Left kidney (tissue), 2 donors: Measurements from ENCODE around the gene KLHL7. TPM values are rescaled to one million over a fixed set of nuclear protein-coding genes. Genes with fewer than 3 reads are reported as not detected.
"Not testable (repeated sequence)": the region's sequence is repeated elsewhere in the genome, so short reads cannot be mapped to it uniquely, and the experiment has no call there.

ENCODE experiments used
- DNase-seq: peaks from one replicate; pipeline ENCODE4 v3.0.0-alpha.2; 2013
- polyA plus RNA-seq: library from polyadenylated mRNA; unstranded; fragments of 120-200 nt; gene quantifications from one replicate; pipeline ENCODE4 v1.2.1, GENCODE V29; 2013; ENCODE audit not compliant: insufficient read length

The KLHL7 gene
- polyA plus RNA-seq, 1 donor: 55.1 TPM

GRCh38 chr7:23168111-23168885 is 62.7 kb downstream of the KLHL7 start:
- no peak for DNase-seq

DNA sequence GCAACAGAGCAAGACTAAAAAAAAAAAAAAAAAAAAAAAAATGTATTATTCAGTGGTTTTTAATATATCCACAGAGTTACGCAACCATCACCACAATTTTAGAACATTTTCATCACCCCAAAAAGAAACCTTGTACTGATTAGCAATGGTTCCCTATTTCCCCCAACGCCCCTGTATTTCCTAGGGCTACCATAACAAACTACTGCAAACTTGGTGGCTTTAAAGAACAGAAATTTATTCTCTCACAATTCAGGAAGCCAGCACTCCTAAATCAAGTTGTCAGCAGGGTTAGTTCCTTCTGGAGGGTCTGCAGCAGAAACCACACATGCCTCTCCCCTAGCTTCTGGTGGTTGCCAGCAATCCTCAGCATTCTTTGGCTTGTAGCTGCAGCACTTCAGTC is 70.4 kb downstream of the KLHL7 start:
- DNase-seq: no peak

GRCh38 chr7:23181684-23182553 is 76.3 kb downstream of the KLHL7 start, which contains the start of gene NUP42:
NUP42 (plus strand) TSS chr7:23182048; CDS start chr7:23182086, 38 bp downstream.
- DNase-seq: peak; percentile 98

GRCh38 chr7:23183279-23184012 is 77.9 kb downstream of the KLHL7 start:
- DNase-seq: no peak

GRCh38 chr7:23184291-23184690 is 78.7 kb downstream of the KLHL7 start:
- DNase-seq: no peak

DNA sequence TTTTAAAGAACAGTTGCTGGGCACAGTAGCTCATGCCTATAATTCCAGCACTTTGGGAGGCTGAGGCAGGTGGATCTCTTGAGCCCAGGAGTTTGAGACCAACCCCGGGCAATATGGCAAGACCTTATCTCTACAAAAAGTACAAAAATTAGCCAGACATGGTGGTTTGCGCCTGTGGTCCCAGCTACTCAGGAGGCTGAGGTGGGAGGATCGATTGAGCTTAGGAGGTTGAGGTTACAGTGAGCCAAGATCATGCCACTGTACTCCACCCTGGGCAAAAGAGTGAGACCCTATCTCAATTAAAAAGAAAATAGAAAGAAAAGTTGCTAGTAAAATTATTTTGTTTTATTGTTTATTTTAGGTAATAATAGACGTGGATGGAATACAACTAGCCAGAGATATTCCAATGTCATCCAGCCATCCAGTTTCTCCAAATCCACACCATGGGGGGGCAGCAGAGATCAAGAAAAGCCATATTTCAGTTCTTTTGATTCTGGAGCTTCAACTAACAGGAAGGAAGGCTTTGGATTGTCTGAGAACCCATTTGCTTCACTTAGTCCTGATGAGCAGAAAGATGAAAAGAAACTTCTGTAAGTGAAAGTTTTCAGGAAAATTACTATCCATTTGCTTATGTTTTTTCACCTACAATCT is 79.2 kb downstream of the KLHL7 start:
- DNase-seq: peak; percentile 57

DNA sequence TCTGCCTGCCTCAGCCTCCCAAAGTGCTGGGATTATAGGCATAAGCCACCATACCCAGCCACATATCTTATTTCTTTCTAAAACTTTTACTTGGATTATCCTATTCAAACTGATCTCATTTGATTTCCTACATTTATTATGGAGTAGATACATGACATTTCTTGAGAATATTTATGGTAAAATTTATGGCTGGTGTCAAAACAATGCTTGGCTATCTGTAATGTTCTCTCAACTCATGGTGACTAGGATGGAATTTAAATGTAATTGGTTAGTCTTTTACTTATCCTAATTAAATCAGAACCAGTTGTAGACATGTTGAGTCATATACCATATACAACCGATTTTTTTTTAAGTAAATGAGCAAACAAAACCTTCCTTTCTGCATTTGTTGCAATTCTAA is 80.4 kb downstream of the KLHL7 start:
- no peak for DNase-seq

- no peak for DNase-seq
Observed at GRCh38 chr7:23191022-23191421, 85.4 kb downstream of the KLHL7 start.

DNA sequence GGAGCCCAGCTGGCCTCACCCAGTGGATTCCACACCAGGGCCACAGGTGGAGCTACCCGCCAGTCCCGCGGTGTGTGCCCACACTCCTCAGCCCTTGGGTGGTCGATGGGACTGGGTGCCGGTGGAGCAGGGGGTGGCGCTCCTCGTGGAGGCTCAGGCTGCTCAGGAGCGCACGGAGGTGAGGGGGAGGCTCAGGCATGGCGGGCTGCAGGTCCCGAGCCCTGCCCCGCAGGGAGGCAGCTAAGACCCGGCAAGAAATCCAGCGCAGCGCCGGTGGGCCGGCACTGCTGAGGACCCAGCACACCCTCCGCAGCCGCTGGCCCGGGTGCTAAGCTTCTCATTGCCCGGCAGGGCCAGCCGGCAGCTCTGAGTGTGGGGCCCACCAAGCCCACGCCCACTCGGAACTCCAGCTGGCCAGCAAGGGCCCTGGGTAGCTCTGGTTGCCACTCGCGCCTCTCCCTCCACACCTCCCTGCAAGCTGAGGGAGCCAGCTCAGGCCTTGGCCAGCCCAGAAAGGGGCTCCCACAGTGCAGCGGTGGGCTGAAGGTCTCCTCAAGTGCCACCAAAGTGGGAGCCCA is 88.2 kb downstream of the KLHL7 start:
- not testable (repeated sequence) for DNase-seq

DNA sequence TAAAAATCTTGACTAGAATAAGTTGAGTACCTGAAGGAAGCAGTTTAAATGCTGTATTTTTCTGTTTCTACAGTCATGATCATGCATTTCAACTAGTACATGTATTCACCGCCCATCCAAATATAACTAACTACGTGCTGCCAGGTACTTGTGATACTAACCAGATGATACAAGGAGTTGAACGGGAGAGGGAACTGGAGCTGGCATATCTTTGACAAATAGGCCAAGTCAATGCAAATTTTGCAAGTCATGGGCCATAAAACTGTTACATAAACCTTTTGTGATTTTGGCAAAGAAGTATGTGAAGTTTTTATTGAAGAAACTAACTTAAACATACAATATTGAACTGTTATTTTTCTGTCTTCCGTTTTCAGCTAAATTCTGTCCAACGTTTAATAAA is 90.7 kb downstream of the KLHL7 start:
- DNase-seq: no peak

DNA sequence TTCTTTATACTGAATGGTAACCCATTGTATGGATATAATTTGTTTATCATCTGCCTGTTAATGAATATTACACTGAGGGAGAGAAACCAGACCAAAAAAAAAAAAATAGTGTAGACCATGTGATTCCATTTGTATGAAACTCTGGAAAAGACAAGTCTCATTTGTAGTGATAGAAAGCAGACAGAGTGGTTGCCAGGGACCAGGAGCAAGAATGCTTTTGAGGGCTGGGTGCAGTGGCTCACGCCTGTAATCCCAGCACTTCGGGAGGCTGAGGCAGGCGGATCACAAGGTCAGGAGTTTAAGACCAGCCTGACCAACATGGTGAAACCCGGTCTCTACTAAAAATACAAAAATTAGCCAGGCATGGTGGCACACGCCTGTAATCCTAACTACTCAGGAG is 92.2 kb downstream of the KLHL7 start:
- not testable (repeated sequence) for DNase-seq

DNA sequence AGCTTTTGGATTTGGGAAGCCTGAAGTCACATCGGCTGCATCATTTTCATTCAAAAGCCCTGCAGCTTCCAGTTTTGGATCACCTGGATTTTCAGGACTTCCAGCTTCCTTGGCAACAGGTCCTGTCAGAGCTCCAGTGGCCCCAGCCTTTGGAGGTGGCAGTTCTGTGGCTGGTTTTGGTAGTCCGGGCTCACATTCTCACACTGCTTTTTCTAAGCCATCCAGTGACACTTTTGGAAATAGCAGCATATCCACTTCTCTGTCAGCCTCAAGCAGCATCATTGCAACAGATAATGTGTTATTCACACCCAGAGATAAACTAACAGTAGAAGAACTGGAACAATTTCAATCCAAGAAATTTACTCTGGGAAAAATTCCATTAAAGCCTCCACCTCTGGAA is 94.7 kb downstream of the KLHL7 start:
- DNase-seq: no peak

GRCh38 chr7:23204241-23204640 is 98.7 kb downstream of the KLHL7 start:
- no peak for DNase-seq

GRCh38 chr7:23205577-23205908 is 100.0 kb downstream of the KLHL7 start:
- DNase-seq: no peak

GRCh38 chr7:23205909-23206767 is 100.6 kb downstream of the KLHL7 start:
- DNase-seq: peak; percentile 54

GRCh38 chr7:23207021-23207420 is 101.4 kb downstream of the KLHL7 start:
- no peak for DNase-seq

- DNase-seq: no peak
Observed at GRCh38 chr7:23207884-23208283, 102.3 kb downstream of the KLHL7 start.

DNA sequence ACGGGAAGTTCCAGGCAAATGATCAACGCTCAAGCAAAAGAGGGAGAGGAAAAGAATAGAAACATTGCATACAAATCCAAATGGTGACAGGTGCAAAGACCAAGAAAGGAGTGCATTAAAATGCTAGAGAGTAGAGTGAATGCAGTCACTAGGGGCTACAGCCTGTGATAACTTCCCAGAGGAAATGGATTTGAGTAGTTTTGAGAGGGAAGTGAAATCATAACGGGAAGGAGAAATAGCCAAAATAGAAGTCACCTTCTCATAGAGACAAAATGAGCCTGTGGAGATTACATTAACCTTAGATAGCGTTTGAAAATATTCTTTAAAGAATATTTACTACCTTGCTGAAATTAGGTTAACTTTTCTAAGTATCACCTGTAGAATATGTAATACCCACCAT is 102.7 kb downstream of the KLHL7 start:
- no peak for DNase-seq

GRCh38 chr7:23210506-23210905 is 104.9 kb downstream of the KLHL7 start:
- no peak for DNase-seq

- peak; percentile 73 for DNase-seq
Observed at GRCh38 chr7:23211589-23211988, 106.0 kb downstream of the KLHL7 start.

GRCh38 chr7:23212395-23212794 is 106.8 kb downstream of the KLHL7 start:
- no peak for DNase-seq
